ENCODE measurements around the gene GLI1.

The GLI1 gene

DNA sequence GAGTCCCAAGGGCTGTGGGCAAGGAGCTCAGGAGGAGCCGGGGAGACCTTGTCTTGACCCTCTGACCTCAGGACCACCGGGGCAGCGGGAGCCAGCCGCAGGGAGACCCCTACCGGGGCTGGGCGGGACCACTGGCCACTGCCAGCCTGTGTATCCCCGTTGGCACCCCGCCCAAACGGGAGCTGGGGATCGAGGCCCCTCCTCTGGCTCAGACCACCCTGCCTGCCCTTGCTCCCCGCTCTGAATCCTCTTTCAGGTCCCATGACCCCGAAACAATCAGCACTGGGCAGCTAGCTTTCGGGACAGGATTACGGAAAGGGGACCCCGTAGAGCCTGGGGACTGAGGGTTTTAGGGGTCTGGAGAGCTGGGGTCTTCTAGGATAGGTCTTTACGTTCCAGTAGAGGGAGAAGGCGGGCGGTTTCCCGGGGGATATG lies 1.3 kb downstream of the GLI1 start:
- peaks cover 7 to 9% of the 10 kb centered on the region in 2 donors for H3K27me3 ChIP-seq (ENCODE audit: control insufficient read depth in 2 of 2, insufficient read depth in 2 of 2, low read length in 2 of 2)
- no peaks in the 10 kb centered on the region for H3K9me3 ChIP-seq (ENCODE audit: control insufficient read depth in 2 of 2, low read length in 2 of 2)
- peak overlapping the region; percentile 61 to 68 for H3K9ac ChIP-seq (ENCODE audit: low read depth in 1 of 2, low read length in 2 of 2)
- H3K4me1 ChIP-seq (ENCODE audit: control insufficient read depth in 2 of 2, insufficient read depth in 2 of 2, low read length in 2 of 2), result peaks cover 26 to 36% of the 10 kb centered on the region in 2 donors
- H3K4me3 ChIP-seq (ENCODE audit: low read length in 2 of 2), result peak overlapping the region; percentile 64 to 68
- no peaks in the 10 kb centered on the region for H3K36me3 ChIP-seq (ENCODE audit: control insufficient read depth in 2 of 2, insufficient read depth in 2 of 2, low read length in 2 of 2)
- peak overlapping the region; percentile 57 to 82 for H3K27ac ChIP-seq (ENCODE audit: low read depth in 2 of 2, low read length in 2 of 2)

DNA sequence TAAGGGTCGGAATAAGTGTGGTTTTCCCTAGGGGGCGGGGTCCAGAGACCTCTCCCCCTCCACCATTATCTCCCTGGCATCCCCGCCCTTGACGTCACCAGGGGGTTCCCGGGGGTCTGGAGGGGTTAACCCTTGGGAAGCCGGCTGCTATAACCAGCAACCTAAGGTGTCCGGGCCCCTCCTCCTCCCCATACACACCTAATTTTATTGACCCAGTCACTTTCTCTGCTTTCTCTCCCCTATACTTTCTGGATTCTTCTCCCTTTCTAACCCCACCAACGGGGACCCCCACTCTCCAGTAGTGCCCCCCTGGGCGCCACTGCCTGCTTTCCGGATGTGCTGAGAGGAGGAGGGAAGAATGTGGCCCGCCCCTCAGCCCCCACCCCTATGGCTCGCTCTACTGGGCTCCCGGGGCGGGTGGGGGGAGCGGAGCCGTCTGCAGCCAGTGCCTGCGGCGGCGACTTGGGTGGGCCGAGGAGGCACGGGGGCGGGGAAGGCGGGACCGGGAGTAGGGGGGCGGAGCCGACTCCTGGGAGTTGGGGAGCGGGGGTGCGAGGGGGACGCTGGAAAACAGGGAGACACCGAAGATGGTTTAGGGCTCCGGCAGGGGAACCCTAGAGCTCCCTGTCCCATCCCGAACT lies 1.8 kb downstream of the GLI1 start:
- Histone ChIP-seq H3K4me1 (ENCODE audit: control insufficient read depth in 2 of 2, insufficient read depth in 2 of 2, low read length in 2 of 2) (peaks cover 23 to 32% of the 10 kb centered on the region in 2 donors), H3K9ac (ENCODE audit: low read depth in 1 of 2, low read length in 2 of 2) (peak overlapping the region; percentile 61 to 81), H3K27ac (ENCODE audit: low read depth in 2 of 2, low read length in 2 of 2) (peak overlapping the region; percentile 82 to 91), H3K36me3 (ENCODE audit: control insufficient read depth in 2 of 2, insufficient read depth in 2 of 2, low read length in 2 of 2) (no peaks in the 10 kb centered on the region), H3K4me3 (ENCODE audit: low read length in 2 of 2) (peak overlapping the region; percentile 64 to 82), H3K9me3 (ENCODE audit: control insufficient read depth in 2 of 2, low read length in 2 of 2) (no peaks in the 10 kb centered on the region), H3K27me3 (ENCODE audit: control insufficient read depth in 2 of 2, insufficient read depth in 2 of 2, low read length in 2 of 2) (peaks cover 7 to 9% of the 10 kb centered on the region in 2 donors)

GRCh38 chr12:57461917-57462250 lies 2.3 kb downstream of the GLI1 start:
- H3K9ac ChIP-seq (ENCODE audit: low read depth in 1 of 2, low read length in 2 of 2), result peak overlapping the region; percentile 48 to 81

DNA sequence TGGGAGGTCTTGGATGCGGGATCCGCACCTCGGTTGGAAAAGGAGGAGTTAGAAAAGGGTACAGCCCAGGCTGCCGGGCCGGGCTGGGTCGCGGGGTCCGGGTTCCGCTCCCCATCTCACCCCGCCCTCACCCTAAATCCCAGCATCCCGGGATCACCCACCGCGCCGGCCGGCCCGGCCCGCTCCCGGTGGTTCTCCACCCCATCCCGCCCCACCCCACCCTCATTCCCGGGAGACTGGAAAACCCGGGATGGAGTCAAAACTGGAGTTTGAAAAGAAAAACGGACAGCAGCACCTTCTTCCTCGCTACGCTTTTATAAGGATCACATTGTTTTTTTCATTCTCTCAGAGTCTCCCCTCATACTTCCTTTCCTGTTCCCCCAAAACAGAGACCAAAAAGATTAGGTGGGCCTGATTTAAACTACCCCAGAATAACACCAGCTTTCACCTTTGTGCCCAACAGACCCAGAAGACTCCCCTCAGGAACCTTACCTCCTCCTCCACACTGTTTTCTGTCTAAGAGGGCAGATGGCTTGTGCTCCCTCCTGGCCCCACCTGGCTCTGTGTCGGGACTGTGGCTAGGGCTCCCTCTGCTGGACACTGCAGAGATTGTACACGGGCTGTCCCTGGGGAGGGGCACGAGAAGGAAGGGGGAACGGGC lies 2.8 kb downstream of the GLI1 start:
- H3K9ac ChIP-seq (ENCODE audit: low read depth in 1 of 2, low read length in 2 of 2), result peak overlapping the region; percentile 67 to 81
- H3K36me3 ChIP-seq (ENCODE audit: control insufficient read depth in 2 of 2, insufficient read depth in 2 of 2, low read length in 2 of 2), result no peaks in the 10 kb centered on the region
- H3K27me3 ChIP-seq (ENCODE audit: control insufficient read depth in 2 of 2, insufficient read depth in 2 of 2, low read length in 2 of 2), result peaks cover 7 to 12% of the 10 kb centered on the region in 2 donors
- peak overlapping the region; percentile 64 to 82 for H3K4me3 ChIP-seq (ENCODE audit: low read length in 2 of 2)
- peak overlapping the region; percentile 86 to 91 for H3K27ac ChIP-seq (ENCODE audit: low read depth in 2 of 2, low read length in 2 of 2)
- H3K9me3 ChIP-seq (ENCODE audit: control insufficient read depth in 2 of 2, low read length in 2 of 2), result no peaks in the 10 kb centered on the region
- peaks cover 23 to 32% of the 10 kb centered on the region in 2 donors for H3K4me1 ChIP-seq (ENCODE audit: control insufficient read depth in 2 of 2, insufficient read depth in 2 of 2, low read length in 2 of 2)

More at GRCh38 chr12:57461917-57462250, 2.3 kb downstream of the GLI1 start:
- Histone ChIP-seq H3K36me3 (ENCODE audit: control insufficient read depth in 2 of 2, insufficient read depth in 2 of 2, low read length in 2 of 2) (no peaks in the 10 kb centered on the region), H3K27ac (ENCODE audit: low read depth in 2 of 2, low read length in 2 of 2) (peak overlapping the region; percentile 82 to 91), H3K4me3 (ENCODE audit: low read length in 2 of 2) (peak overlapping the region; percentile 64 to 82), H3K9me3 (ENCODE audit: control insufficient read depth in 2 of 2, low read length in 2 of 2) (no peaks in the 10 kb centered on the region), H3K4me1 (ENCODE audit: control insufficient read depth in 2 of 2, insufficient read depth in 2 of 2, low read length in 2 of 2) (peaks cover 23 to 32% of the 10 kb centered on the region in 2 donors), H3K27me3 (ENCODE audit: control insufficient read depth in 2 of 2, insufficient read depth in 2 of 2, low read length in 2 of 2) (peaks cover 7 to 10% of the 10 kb centered on the region in 2 donors)

GRCh38 chr12:57462912-57463253 lies 3.3 kb downstream of the GLI1 start:
- Histone ChIP-seq H3K4me1 (ENCODE audit: control insufficient read depth in 2 of 2, insufficient read depth in 2 of 2, low read length in 2 of 2) (peaks cover 23 to 32% of the 10 kb centered on the region in 2 donors), H3K27me3 (ENCODE audit: control insufficient read depth in 2 of 2, insufficient read depth in 2 of 2, low read length in 2 of 2) (peaks cover 7 to 12% of the 10 kb centered on the region in 2 donors), H3K9me3 (ENCODE audit: control insufficient read depth in 2 of 2, low read length in 2 of 2) (no peaks in the 10 kb centered on the region), H3K27ac (ENCODE audit: low read depth in 2 of 2, low read length in 2 of 2) (no peak overlapping the region), H3K36me3 (ENCODE audit: control insufficient read depth in 2 of 2, insufficient read depth in 2 of 2, low read length in 2 of 2) (no peaks in the 10 kb centered on the region), H3K9ac (ENCODE audit: low read depth in 1 of 2, low read length in 2 of 2) (peak overlapping the region; percentile 63 to 67), H3K4me3 (ENCODE audit: low read length in 2 of 2) (peak overlapping the region in 1 of 2 donors; percentile 64)

GRCh38 chr12:57464569-57464968 lies 5.0 kb downstream of the GLI1 start:
- H3K27me3 ChIP-seq (ENCODE audit: control insufficient read depth in 2 of 2, insufficient read depth in 2 of 2, low read length in 2 of 2), result peaks cover 7 to 12% of the 10 kb centered on the region in 2 donors

DNA sequence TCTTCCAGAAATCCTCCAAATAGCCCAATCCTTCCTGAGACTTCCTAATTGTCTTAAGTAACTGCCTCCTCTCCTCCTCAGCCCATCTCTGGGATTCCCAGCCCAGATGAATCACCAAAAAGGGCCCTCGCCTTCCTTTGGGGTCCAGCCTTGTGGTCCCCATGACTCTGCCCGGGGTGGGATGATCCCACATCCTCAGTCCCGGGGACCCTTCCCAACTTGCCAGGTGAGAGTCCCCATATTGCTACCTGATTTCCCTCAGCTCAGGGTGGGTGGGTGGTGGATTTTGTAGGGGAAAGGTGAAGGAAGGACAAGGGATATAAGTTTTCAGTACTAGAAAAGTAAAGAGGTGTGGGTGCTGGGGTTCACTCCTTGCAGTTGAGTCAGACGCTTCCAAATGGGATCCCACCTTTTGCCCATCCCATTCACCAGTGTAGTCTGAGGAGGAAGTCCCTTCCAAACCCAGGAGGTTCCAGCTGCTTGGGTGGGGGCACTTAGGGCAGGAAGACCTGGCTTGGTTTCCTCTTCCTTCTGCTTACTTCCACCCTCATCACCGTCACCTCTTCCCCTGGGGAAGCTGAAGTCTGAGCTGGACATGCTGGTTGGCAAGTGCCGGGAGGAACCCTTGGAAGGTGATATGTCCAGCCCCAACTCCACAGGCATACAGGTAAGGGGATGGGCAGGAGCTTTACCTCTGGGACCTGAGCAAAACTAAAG lies 5.6 kb downstream of the GLI1 start:
- H3K4me3 ChIP-seq (ENCODE audit: low read length in 2 of 2), result no peak overlapping the region
- H3K27me3 ChIP-seq (ENCODE audit: control insufficient read depth in 2 of 2, insufficient read depth in 2 of 2, low read length in 2 of 2), result peaks cover 7 to 12% of the 10 kb centered on the region in 2 donors
- peaks cover 0 to 9% of the 10 kb centered on the region in 2 donors for H3K36me3 ChIP-seq (ENCODE audit: control insufficient read depth in 2 of 2, insufficient read depth in 2 of 2, low read length in 2 of 2)
- H3K9ac ChIP-seq (ENCODE audit: low read depth in 1 of 2, low read length in 2 of 2), result no peak overlapping the region
- H3K27ac ChIP-seq (ENCODE audit: low read depth in 2 of 2, low read length in 2 of 2), result no peak overlapping the region
- H3K4me1 ChIP-seq (ENCODE audit: control insufficient read depth in 2 of 2, insufficient read depth in 2 of 2, low read length in 2 of 2), result peaks cover 16 to 20% of the 10 kb centered on the region in 2 donors
- no peaks in the 10 kb centered on the region for H3K9me3 ChIP-seq (ENCODE audit: control insufficient read depth in 2 of 2, low read length in 2 of 2)

More at GRCh38 chr12:57464569-57464968, 5.0 kb downstream of the GLI1 start:
- H3K9ac ChIP-seq (ENCODE audit: low read depth in 1 of 2, low read length in 2 of 2), result no peak overlapping the region
- H3K27ac ChIP-seq (ENCODE audit: low read depth in 2 of 2, low read length in 2 of 2), result no peak overlapping the region
- H3K4me1 ChIP-seq (ENCODE audit: control insufficient read depth in 2 of 2, insufficient read depth in 2 of 2, low read length in 2 of 2), result peaks cover 14 to 20% of the 10 kb centered on the region in 2 donors
- no peaks in the 10 kb centered on the region for H3K9me3 ChIP-seq (ENCODE audit: control insufficient read depth in 2 of 2, low read length in 2 of 2)
- H3K36me3 ChIP-seq (ENCODE audit: control insufficient read depth in 2 of 2, insufficient read depth in 2 of 2, low read length in 2 of 2), result peaks cover 0 to 5% of the 10 kb centered on the region in 2 donors
- no peak overlapping the region for H3K4me3 ChIP-seq (ENCODE audit: low read length in 2 of 2)

DNA sequence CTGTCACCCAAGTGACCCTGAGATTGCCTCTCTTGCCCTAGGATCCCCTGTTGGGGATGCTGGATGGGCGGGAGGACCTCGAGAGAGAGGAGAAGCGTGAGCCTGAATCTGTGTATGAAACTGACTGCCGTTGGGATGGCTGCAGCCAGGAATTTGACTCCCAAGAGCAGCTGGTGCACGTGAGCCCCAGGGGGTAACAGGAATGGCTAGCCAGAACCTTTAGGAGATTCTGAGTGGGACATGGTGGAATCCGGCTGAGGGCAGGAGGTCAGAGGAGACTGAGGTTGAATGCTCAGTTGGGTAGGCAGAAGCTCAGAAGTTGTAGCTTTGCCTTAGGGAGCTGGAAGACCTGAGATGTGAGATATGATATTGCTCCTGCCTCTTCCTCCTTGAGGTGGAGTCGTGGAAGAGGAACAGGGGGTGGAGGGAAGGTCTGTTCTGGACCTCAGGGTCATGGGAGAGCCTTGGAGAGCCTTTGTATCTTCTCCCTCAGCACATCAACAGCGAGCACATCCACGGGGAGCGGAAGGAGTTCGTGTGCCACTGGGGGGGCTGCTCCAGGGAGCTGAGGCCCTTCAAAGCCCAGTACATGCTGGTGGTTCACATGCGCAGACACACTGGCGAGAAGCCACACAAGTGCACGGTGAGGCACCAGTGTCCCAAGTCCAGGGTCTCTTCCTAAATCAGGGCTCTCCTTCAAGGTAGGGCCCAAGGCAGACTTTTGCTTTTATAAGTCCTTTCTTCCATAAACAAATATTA lies 6.3 kb downstream of the GLI1 start:
- no peak overlapping the region for H3K9ac ChIP-seq (ENCODE audit: low read depth in 1 of 2, low read length in 2 of 2)
- peaks cover under 1 to 5% of the 10 kb centered on the region in 2 donors for H3K27me3 ChIP-seq (ENCODE audit: control insufficient read depth in 2 of 2, insufficient read depth in 2 of 2, low read length in 2 of 2)
- H3K4me3 ChIP-seq (ENCODE audit: low read length in 2 of 2), result no peak overlapping the region
- H3K9me3 ChIP-seq (ENCODE audit: control insufficient read depth in 2 of 2, low read length in 2 of 2), result no peaks in the 10 kb centered on the region
- peaks cover 0 to 10% of the 10 kb centered on the region in 2 donors for H3K36me3 ChIP-seq (ENCODE audit: control insufficient read depth in 2 of 2, insufficient read depth in 2 of 2, low read length in 2 of 2)
- peaks cover 17 to 20% of the 10 kb centered on the region in 2 donors for H3K4me1 ChIP-seq (ENCODE audit: control insufficient read depth in 2 of 2, insufficient read depth in 2 of 2, low read length in 2 of 2)
- H3K27ac ChIP-seq (ENCODE audit: low read depth in 2 of 2, low read length in 2 of 2), result no peak overlapping the region

GRCh38 chr12:57467212-57467874 lies 7.8 kb downstream of the GLI1 start:
- peaks cover 14 to 20% of the 10 kb centered on the region in 2 donors for H3K4me1 ChIP-seq (ENCODE audit: control insufficient read depth in 2 of 2, insufficient read depth in 2 of 2, low read length in 2 of 2)
- H3K27me3 ChIP-seq (ENCODE audit: control insufficient read depth in 2 of 2, insufficient read depth in 2 of 2, low read length in 2 of 2), result peaks cover 0 to 3% of the 10 kb centered on the region in 2 donors
- peaks cover 0 to 14% of the 10 kb centered on the region in 2 donors for H3K36me3 ChIP-seq (ENCODE audit: control insufficient read depth in 2 of 2, insufficient read depth in 2 of 2, low read length in 2 of 2)
- no peak overlapping the region for H3K4me3 ChIP-seq (ENCODE audit: low read length in 2 of 2)
- no peak overlapping the region for H3K27ac ChIP-seq (ENCODE audit: low read depth in 2 of 2, low read length in 2 of 2)
- H3K9ac ChIP-seq (ENCODE audit: low read depth in 1 of 2, low read length in 2 of 2), result no peak overlapping the region
- no peaks in the 10 kb centered on the region for H3K9me3 ChIP-seq (ENCODE audit: control insufficient read depth in 2 of 2, low read length in 2 of 2)

Data from mucosa of rectum (tissue), 2 donors.